PC-9 (cell line): Measurements from ENCODE around the gene NELL2. TPM values are rescaled to one million over a fixed set of nuclear protein-coding genes. Genes with fewer than 3 reads are reported as not detected.
"Not testable (repeated sequence)": the region's sequence is repeated elsewhere in the genome, so short reads cannot be mapped to it uniquely, and the experiment has no call there.

Experiments
- BruUV-seq: library from RNA; stranded (reverse); fragments of 400-500 nt; replicated peaks from 2 replicates; lab custom pipeline; 2021; lab: Mats Ljungman, UMichigan
- CTCF ChIA-PET: fragments of 300-600 bp; sonication (Branson Sonifier 250); formaldehyde crosslinking; loops from one replicate; lab custom pipeline; 2022; ENCODE audit warnings: antibody characterized with exemption; lab: Charles Lee
- POLR2A ChIA-PET: fragments of 300-600 bp; sonication (Branson Sonifier 250); formaldehyde crosslinking; loops from one replicate; lab custom pipeline; 2022; ENCODE audit warnings: antibody characterized with exemption; ENCODE audit not compliant: unreplicated experiment; lab: Charles Lee
- DNase-seq, 2 experiments: peaks; one replicate each; pipeline versions ENCODE4 v3.0.0 to v3.0.0-alpha.2; 2015 to 2022; ENCODE audit warnings: mixed read lengths in 1 of 2
- H2AFZ ChIP-seq: fragments of 200-600 bp; sonication (generic); 2 replicates; pipeline ENCODE4 v1.8.1; 2017; ENCODE audit warnings: antibody characterized with exemption
- H3F3A ChIP-seq: fragments of 200-600 bp; sonication (generic); 2 replicates; pipeline ENCODE4 v1.8.1; 2017; ENCODE audit warnings: antibody characterized with exemption, mild to moderate bottlenecking, low read depth; ENCODE audit not compliant: insufficient read depth
- H3K27ac ChIP-seq: fragments of 200-600 bp; sonication (generic); 2 replicates; pipeline ENCODE4 v1.6.1; 2016; ENCODE audit warnings: mixed run types
- H3K27me3 ChIP-seq: fragments of 200-600 bp; sonication (generic); 2 replicates; pipeline ENCODE4 v1.6.1; 2016; ENCODE audit warnings: low read depth, mixed run types; ENCODE audit not compliant: insufficient read depth
- H3K36me3 ChIP-seq: fragments of 200-600 bp; sonication (generic); 2 replicates; pipeline ENCODE4 v1.6.1; 2016; ENCODE audit warnings: low read depth, mixed run types
- H3K4me1 ChIP-seq: fragments of 200-600 bp; sonication (generic); replicated peaks from 2 replicates; pipeline ENCODE4 v1.6.1; 2016; ENCODE audit warnings: mixed run types; ENCODE audit not compliant: insufficient read depth
- H3K4me2 ChIP-seq: fragments of 200-600 bp; sonication (generic); 2 replicates; pipeline ENCODE4 v1.6.1; 2017; ENCODE audit warnings: mixed run types
- H3K4me3 ChIP-seq: fragments of 200-600 bp; sonication (generic); 2 replicates; pipeline ENCODE4 v1.6.1; 2016; ENCODE audit warnings: mixed run types
- H3K79me2 ChIP-seq: fragments of 200-600 bp; sonication (generic); 2 replicates; pipeline ENCODE4 v1.6.1; 2017; ENCODE audit warnings: low read depth, mixed run types
- H3K9me2 ChIP-seq: fragments of 200-600 bp; sonication (generic); 2 replicates; pipeline ENCODE4 v1.8.1; 2017; ENCODE audit warnings: mild to moderate bottlenecking; ENCODE audit not compliant: insufficient read depth
- H3K9me3 ChIP-seq: fragments of 200-600 bp; sonication (generic); 2 replicates; pipeline ENCODE4 v1.8.1; 2016; ENCODE audit warnings: low read depth; ENCODE audit not compliant: insufficient read depth
- H4K20me1 ChIP-seq: fragments of 200-600 bp; sonication (generic); 2 replicates; pipeline ENCODE4 v1.8.1; 2017; ENCODE audit not compliant: insufficient read depth
- CTCF ChIP-seq: fragments of 200-600 bp; sonication (generic); conservative IDR thresholded peaks from 2 replicates; pipeline ENCODE4 v1.6.1; 2017; ENCODE audit warnings: mixed run types, antibody characterized with exemption, mild to moderate bottlenecking, moderate library complexity
- EZH2 ChIP-seq: fragments of 200-600 bp; sonication (generic); IDR thresholded peaks from 2 replicates; pipeline ENCODE4 v1.8.0; 2017; ENCODE audit warnings: antibody characterized with exemption, low read depth
- intact Hi-C: fragments of 100-400 bp; cut with micrococcal nuclease; formaldehyde crosslinking; loops from one replicate; pipeline ENCODE4 v1.10.0; 2022; ENCODE audit not compliant: unreplicated experiment
- total RNA-seq: library from RNA; stranded (reverse); gene quantifications from 2 replicates; pipeline ENCODE4 v1.2.3, GENCODE V29; 2021

NELL2 gene
- total RNA-seq, 1 experiment from 2014 or later = 0.61 TPM

DNA sequence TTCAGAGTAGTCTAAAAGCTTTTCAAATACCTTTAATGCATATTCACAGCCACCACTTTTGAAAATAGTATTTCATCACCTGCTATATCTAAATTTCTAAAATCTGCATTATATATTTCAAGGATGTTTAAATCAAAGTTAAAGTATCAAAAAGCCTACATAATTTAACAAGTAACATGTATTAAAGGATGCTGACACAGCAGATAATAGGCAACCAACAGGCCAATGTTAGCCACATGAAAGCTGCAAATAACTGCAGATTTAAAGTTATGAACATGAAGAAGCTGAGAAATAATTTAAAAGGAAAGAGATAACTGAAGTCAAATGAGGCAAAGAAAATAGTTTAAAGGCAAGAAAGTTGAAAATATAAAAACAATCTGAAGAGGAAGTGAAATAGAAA, 39.8 kb upstream of the NELL2 start:
- TF ChIP-seq CTCF = no peak
- TF ChIP-seq EZH2 = no peak
- BruUV-seq = no TSS peak
- CTCF ChIA-PET = no interaction called here

DNA sequence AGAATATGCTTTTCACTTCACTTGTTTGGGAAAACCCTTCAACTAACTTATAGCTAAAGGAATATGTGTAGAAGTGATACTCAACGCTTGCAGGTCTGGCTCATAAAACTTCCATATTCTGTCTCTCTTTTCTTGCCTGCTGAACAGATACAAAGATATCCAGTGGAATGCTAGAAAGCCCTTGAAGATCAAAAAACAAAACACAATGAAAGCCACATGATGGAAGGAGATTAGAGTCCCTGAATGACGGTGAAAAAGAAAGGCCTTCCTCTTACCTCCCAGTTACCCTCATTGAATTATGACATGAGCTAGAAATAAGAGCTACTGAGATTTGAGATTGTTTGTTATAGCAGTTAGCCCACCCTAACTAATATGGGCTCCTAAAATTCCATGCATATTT, 28.2 kb upstream of the NELL2 start:
- POLR2A ChIA-PET = no interaction called here
- no peaks in the 10 kb centered on the region for H3K4me1 ChIP-seq
- CTCF ChIA-PET = no interaction called here
- BruUV-seq = no TSS peak
- no peaks in the 10 kb centered on the region for H3F3A ChIP-seq
- H3K9me3 ChIP-seq = no peaks in the 10 kb centered on the region
- no peak for DNase-seq
- H3K79me2 ChIP-seq = no peaks in the 10 kb centered on the region
- no peaks in the 10 kb centered on the region for H3K27me3 ChIP-seq
- no peak overlapping the region for H3K4me2 ChIP-seq
- TF ChIP-seq CTCF = no peak
- H4K20me1 ChIP-seq = no peaks in the 10 kb centered on the region
- intact Hi-C loops = no loop called here
- H3K36me3 ChIP-seq = no peaks in the 10 kb centered on the region
- H3K4me3 ChIP-seq = no peak overlapping the region
- no peak overlapping the region for H2AFZ ChIP-seq
- H3K27ac ChIP-seq = no peak overlapping the region
- H3K9me2 ChIP-seq = no peaks in the 10 kb centered on the region

More for the DNA sequence above, 39.8 kb upstream of the NELL2 start:
- H3K9me3 ChIP-seq = no peaks in the 10 kb centered on the region
- H3K4me3 ChIP-seq = no peak overlapping the region
- no peaks in the 10 kb centered on the region; the same call in 1 of the 2 replicates for H3K9me2 ChIP-seq
- no peaks in the 10 kb centered on the region for H3K4me1 ChIP-seq
- POLR2A ChIA-PET = no interaction called here
- no peaks in the 10 kb centered on the region for H3K79me2 ChIP-seq
- no peaks in the 10 kb centered on the region for H3F3A ChIP-seq
- H3K4me2 ChIP-seq = no peak overlapping the region
- H3K27me3 ChIP-seq = no peaks in the 10 kb centered on the region
- no peaks in the 10 kb centered on the region for H3K36me3 ChIP-seq
- H2AFZ ChIP-seq = no peak overlapping the region
- no peak for DNase-seq
- no peaks in the 10 kb centered on the region for H4K20me1 ChIP-seq
- no peak overlapping the region for H3K27ac ChIP-seq
- intact Hi-C loops = no loop called here

DNA sequence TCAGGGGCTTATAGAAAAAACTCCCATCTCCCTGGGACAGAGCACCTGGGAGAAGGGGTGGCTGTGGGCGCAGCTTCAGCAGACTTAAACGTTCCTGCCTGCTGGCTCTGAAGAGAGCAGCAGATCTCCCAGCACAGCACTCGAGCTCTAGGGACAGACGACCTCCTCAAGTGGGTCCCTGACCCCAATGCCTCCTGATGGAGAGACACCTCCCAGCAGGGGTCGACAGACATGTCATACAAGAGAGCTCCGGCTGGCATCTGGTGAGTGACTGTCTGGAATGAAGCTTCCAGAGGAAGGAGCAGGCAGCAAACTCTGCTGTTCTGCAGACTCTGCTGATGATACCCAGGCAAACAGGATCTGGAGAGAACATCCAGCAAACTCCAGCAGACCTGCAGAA, 22.0 kb upstream of the NELL2 start:
- H3F3A ChIP-seq, H3K36me3 ChIP-seq, H3K79me2 ChIP-seq, H3K27me3 ChIP-seq, H3K9me2 ChIP-seq, H3K4me1 ChIP-seq, H3K4me2 ChIP-seq, H3K9me3 ChIP-seq, DNase-seq, H3K4me3 ChIP-seq, intact Hi-C loops, CTCF ChIA-PET, POLR2A ChIA-PET, H2AFZ ChIP-seq, BruUV-seq, H4K20me1 ChIP-seq, H3K27ac ChIP-seq: not testable (repeated sequence)

- ChIA-PET POLR2A (no interaction called here), CTCF (no interaction called here)
- no peak for TF ChIP-seq EZH2
- no peak for TF ChIP-seq CTCF
- no peak for DNase-seq
- Histone ChIP-seq H3K27me3 (no peaks in the 10 kb centered on the region), H3K4me3 (no peak overlapping the region), H3K27ac (no peak overlapping the region), H3K9me2 (no peaks in the 10 kb centered on the region), H2AFZ (no peak overlapping the region), H3K79me2 (no peaks in the 10 kb centered on the region), H3K4me2 (no peak overlapping the region), H3K36me3 (no peaks in the 10 kb centered on the region), H3K4me1 (no peaks in the 10 kb centered on the region), H4K20me1 (no peaks in the 10 kb centered on the region), H3F3A (no peaks in the 10 kb centered on the region), H3K9me3 (no peaks in the 10 kb centered on the region)
- intact Hi-C loops = no loop called here
- no TSS peak for BruUV-seq
Observed at GRCh38 chr12:44889926-44890325, 13.8 kb upstream of the NELL2 start.
